Mononuclear cell (primary cell): Measurements from ENCODE around the gene OBI1. TPM values are rescaled to one million over a fixed set of nuclear protein-coding genes. Genes with fewer than 3 reads are reported as not detected.

Source experiments
- H3K27me3 ChIP-seq: 2 replicates; pipeline ENCODE4 v1.6.0; 2011; ENCODE audit warnings: low read length, control low read depth; ENCODE audit not compliant: insufficient read depth
- H3K4me1 ChIP-seq: 2 replicates; pipeline ENCODE4 v1.5.1; 2011; ENCODE audit warnings: mild to moderate bottlenecking, low read length, control low read depth; ENCODE audit not compliant: insufficient read depth
- H3K4me3 ChIP-seq: 2 replicates; pipeline ENCODE4 v1.5.1; 2011; ENCODE audit warnings: mild to moderate bottlenecking, low read length, moderate library complexity
- H3K9me3 ChIP-seq: 2 replicates; pipeline ENCODE4 v1.5.1; 2011; ENCODE audit warnings: low read depth, mild to moderate bottlenecking, control low read depth, low read length
- total RNA-seq: library from RNA; depleted of rRNA; stranded (reverse); fragments of >200 nt; gene quantifications from one replicate; pipeline ENCODE4 v1.2.3, GENCODE V29; 2012

OBI1 gene
- total RNA-seq, 1 donor = 7.5 TPM

- peaks cover 35% of the 10 kb centered on the region for H3K4me1 ChIP-seq
- no peaks in the 10 kb centered on the region for H3K9me3 ChIP-seq
- H3K27me3 ChIP-seq = peaks cover 93% of the 10 kb centered on the region
- no peak overlapping the region for H3K4me3 ChIP-seq
Observed at GRCh38 chr13:78601874-78602560, 56.9 kb downstream of the OBI1 start.

DNA sequence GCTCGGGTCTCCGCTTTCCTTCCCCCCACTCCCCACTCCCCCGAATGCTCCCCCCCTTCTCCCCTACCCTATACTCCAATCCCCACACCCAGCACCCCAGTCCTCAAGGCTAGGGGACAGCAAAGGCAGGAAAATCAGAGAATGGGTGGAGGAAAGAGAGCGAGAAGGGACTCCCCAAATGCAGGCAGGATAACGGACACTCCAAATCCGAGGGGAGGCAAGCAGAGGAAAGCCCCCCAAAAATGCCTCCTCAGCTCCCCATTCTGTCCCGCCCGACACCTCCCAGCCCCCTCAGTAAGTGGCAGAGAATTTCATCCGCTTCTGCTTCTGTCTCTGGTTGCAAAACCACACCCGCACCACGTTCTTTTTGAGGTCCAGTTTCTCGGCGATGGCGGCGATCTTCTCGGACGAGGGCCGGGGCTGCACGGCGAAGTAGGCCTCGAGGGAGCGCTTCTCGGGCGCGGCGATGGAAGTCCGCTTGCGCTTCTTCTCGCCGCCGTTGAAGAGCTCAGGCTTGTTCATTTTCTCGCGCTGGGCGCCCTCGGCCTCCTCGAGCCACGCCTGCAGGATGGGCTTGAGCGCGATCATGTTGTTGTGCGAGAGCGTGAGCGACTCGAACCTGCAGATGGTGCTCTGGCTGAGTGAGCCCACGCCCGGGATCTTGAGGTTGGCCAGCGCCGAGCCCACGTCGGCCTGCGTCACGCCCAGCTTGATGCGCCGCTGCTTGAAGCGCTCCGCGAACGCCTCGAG lies 57.7 kb downstream of the OBI1 start:
- Histone ChIP-seq H3K4me1 (peaks cover 40% of the 10 kb centered on the region), H3K9me3 (no peaks in the 10 kb centered on the region), H3K4me3 (no peak overlapping the region), H3K27me3 (peaks cover 93% of the 10 kb centered on the region)

DNA sequence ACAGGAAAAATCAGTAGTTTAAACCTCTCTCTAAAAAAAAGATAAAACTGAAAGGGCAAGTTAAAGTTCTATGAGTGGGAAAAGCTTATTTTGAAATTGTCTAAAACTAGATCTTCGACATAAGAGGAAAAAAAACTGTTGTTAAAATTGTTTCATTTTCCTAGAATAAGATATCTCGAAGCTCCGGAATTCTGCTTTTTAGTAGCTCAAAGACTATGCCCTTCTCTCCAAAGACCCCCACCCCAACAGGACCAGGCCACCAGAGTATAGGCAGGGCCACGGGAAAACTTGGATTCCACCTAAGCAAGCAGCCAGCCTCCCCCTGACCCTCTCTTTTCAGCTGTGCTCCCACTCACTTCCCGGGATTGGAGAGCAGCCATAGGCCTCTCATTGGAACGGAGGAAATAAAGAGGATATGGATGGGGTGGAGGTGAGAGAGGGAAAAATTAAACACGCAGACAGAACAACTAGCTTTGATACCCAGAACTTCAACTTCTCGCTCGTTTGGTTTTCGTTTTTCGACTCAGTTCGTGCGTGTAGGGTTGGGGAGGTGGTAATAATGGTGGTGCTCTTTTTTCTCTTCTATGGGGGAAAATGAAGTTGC lies 58.6 kb downstream of the OBI1 start:
- peaks cover 93% of the 10 kb centered on the region for H3K27me3 ChIP-seq
- no peaks in the 10 kb centered on the region for H3K9me3 ChIP-seq
- peaks cover 50% of the 10 kb centered on the region for H3K4me1 ChIP-seq
- no peak overlapping the region for H3K4me3 ChIP-seq

DNA sequence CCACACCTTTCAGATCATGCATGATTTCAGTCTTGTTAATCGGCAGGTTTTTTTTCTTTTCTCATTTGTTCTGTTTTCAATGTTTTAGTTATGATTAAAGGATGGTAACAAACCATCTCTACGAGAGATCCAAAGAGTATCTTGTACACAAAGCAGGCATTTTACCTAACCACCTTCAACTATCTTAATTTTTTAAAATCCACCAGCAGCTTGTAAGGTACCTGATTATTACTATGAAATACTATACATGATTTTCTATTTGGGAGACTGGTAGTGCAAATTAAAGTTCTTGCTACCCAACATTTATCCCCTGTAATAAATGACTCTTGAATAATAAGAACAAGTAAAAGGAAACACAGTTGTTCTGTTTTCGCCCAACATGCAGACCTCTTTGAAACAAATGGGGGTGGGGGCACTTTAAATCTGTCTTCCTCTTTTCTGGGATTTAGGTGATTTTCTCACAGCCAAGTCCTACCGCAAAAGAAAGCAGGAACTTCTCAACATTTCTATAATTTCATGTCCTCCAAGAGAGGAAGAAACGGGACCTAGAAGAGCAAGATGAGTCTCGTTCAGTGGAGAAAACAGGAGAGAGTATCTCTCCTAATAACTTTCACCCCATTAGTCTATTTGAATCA lies 59.2 kb downstream of the OBI1 start:
- peaks cover 50% of the 10 kb centered on the region for H3K4me1 ChIP-seq
- H3K27me3 ChIP-seq = peaks cover 93% of the 10 kb centered on the region
- no peak overlapping the region for H3K4me3 ChIP-seq
- H3K9me3 ChIP-seq = no peaks in the 10 kb centered on the region

- no peak overlapping the region for H3K4me3 ChIP-seq
- peaks cover 50% of the 10 kb centered on the region for H3K4me1 ChIP-seq
- peaks cover 93% of the 10 kb centered on the region for H3K27me3 ChIP-seq
- no peaks in the 10 kb centered on the region for H3K9me3 ChIP-seq
Observed at GRCh38 chr13:78598966-78599644, 59.9 kb downstream of the OBI1 start.

- peaks cover 94% of the 10 kb centered on the region for H3K27me3 ChIP-seq
- H3K9me3 ChIP-seq = no peaks in the 10 kb centered on the region
- H3K4me3 ChIP-seq = no peak overlapping the region
- peaks cover 43% of the 10 kb centered on the region for H3K4me1 ChIP-seq
Observed at GRCh38 chr13:78598116-78598781, 60.7 kb downstream of the OBI1 start.

- no peaks in the 10 kb centered on the region for H3K9me3 ChIP-seq
- H3K4me3 ChIP-seq = no peak overlapping the region
- peaks cover 94% of the 10 kb centered on the region for H3K27me3 ChIP-seq
- peaks cover 36% of the 10 kb centered on the region for H3K4me1 ChIP-seq
Observed at GRCh38 chr13:78597602-78597932, 61.4 kb downstream of the OBI1 start.

- peaks cover 32% of the 10 kb centered on the region for H3K4me1 ChIP-seq
- no peaks in the 10 kb centered on the region for H3K9me3 ChIP-seq
- H3K27me3 ChIP-seq = peaks cover 96% of the 10 kb centered on the region
- H3K4me3 ChIP-seq = no peak overlapping the region
Observed at GRCh38 chr13:78596736-78597601, 62.0 kb downstream of the OBI1 start.

DNA sequence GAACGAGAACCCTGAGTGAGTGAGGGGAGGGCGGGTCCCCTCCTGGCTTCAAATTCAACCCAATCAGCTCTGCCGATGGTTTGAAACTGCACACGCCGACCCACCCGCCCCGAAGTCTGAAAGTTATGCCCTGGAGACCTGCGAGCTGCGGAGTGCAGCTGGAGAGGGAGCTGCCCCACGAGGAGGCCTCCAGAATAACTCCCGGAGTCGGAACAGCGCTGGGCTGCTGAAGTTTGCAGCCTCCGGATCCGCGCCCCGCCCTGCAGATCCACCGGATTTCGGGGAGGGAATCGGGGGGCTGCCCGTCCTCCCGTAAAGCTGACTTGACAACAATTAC lies 62.6 kb downstream of the OBI1 start:
- no peak overlapping the region for H3K4me3 ChIP-seq
- H3K9me3 ChIP-seq = no peaks in the 10 kb centered on the region
- H3K27me3 ChIP-seq = peaks cover 99% of the 10 kb centered on the region
- H3K4me1 ChIP-seq = peaks cover 28% of the 10 kb centered on the region

GRCh38 chr13:78595495-78596398 lies 63.2 kb downstream of the OBI1 start:
- Histone ChIP-seq H3K4me3 (no peak overlapping the region), H3K9me3 (no peaks in the 10 kb centered on the region), H3K27me3 (peaks cover 100% of the 10 kb centered on the region), H3K4me1 (peaks cover 25% of the 10 kb centered on the region)

DNA sequence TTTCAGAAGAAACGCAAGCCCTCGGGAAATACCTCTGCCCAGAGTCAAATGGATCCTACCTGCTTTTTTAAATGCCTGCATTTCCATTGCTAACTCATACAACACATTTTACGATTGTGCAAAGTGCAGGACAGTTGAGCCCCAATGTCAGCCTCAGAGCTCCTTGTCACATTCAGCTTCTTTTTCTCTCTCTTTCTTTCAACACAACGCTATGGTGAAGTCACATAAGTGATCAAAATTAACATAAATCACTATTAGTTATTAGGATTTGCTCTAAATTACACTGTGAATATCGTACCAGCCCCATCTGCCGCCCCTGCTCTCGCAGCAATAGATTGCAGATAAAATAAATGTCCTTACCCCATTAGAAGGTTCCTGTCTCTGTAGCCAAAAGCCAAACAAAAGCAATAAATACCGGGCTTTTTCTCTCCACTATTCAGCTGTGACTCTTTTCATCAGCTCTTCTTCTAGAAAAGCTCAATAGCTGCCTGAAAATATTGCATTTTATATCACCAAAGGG lies 64.4 kb downstream of the OBI1 start:
- Histone ChIP-seq H3K4me3 (no peak overlapping the region), H3K27me3 (peaks cover 100% of the 10 kb centered on the region), H3K9me3 (no peaks in the 10 kb centered on the region), H3K4me1 (peaks cover 18% of the 10 kb centered on the region)

DNA sequence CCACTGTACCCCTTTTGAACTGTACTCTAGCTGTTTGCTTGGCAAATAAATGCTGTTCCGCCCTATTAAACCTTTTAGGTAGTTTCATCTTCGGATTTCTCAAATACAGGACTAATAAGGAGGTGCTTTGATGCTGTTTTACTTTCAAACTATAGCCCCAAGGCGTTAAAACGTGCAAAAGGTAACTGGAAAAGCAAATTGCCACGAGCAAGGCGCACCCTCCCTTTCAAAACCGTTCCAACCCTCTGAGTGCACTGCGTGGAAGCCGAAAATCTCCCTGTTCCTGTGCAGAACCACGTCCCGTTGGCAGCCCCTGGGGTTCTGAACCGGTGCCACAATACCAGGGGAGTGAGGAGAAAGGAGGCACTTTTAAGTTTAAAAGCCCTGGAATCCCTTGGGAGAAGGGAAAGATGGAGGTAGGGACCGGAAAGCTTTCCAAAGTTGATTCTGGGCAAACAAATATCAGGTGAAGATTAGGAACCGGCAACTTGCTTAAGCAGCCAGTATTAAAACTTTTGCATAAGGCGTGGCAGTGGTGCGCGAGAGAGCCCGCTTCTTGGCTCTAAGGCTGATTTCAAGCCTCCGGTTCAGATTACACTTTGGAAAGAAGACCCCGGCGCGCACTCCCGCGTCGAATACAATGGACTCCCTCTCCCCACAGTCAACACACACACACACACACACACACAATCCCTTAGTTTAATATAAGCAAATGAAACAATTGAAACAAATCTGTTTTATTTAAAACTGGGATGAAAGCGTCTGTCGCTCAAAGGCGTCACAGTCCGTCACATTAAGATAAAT lies 65.1 kb downstream of the OBI1 start:
- H3K4me3 ChIP-seq = no peak overlapping the region
- peaks cover 18% of the 10 kb centered on the region for H3K4me1 ChIP-seq
- peaks cover 100% of the 10 kb centered on the region for H3K27me3 ChIP-seq
- no peaks in the 10 kb centered on the region for H3K9me3 ChIP-seq
